DND-41 (cell line): ENCODE measurements around the gene DNAJC12.

Experiments used
- ATAC-seq: fragments of 200-7000 bp; cut with Tn5 transposase; 3 replicates; pipeline ENCODE4 v1.9.1; 2021; ENCODE audit warnings: low read depth; ENCODE audit not compliant: insufficient read depth
- DNase-seq: peaks from one replicate; pipeline ENCODE4 v3.0.0-alpha.2; 2020
- H2AFZ ChIP-seq: 2 replicates; pipeline ENCODE4 v1.6.0; 2012; ENCODE audit warnings: low read depth, low read length
- H3K27ac ChIP-seq: 2 replicates; pipeline ENCODE4 v1.5.1; 2012; ENCODE audit warnings: low read length, inconsistent platforms
- H3K27me3 ChIP-seq: fragments of 200-600 bp; sonication (generic); 2 replicates; pipeline ENCODE4 v1.6.0; 2012; ENCODE audit warnings: low read length, mild to moderate bottlenecking, inconsistent platforms; ENCODE audit not compliant: insufficient read depth, poor library complexity
- H3K36me3 ChIP-seq: 2 replicates; pipeline ENCODE4 v1.5.1; 2012; ENCODE audit warnings: low read length, inconsistent platforms; ENCODE audit not compliant: insufficient read depth
- H3K4me1 ChIP-seq: 2 replicates; pipeline ENCODE4 v1.5.1; 2012; ENCODE audit warnings: mild to moderate bottlenecking, low read length; ENCODE audit not compliant: insufficient read depth
- H3K4me2 ChIP-seq: 2 replicates; pipeline ENCODE4 v1.6.0; 2012; ENCODE audit warnings: mild to moderate bottlenecking, moderate library complexity, low read length, inconsistent platforms; ENCODE audit not compliant: insufficient read depth
- H3K4me3 ChIP-seq, 2 experiments: fragments of 200-600 bp in 1 of 2; shearing (Covaris generic) in 1 of 2; 2 replicates each; pipeline ENCODE4 v1.5.1; 2012 to 2016; ENCODE audit warnings: inconsistent platforms in 2 of 2, low read length in 2 of 2, mild to moderate bottlenecking in 2 of 2, low read depth in 1 of 2, moderate library complexity in 1 of 2
- H3K79me2 ChIP-seq: 2 replicates; pipeline ENCODE4 v1.6.0; 2012; ENCODE audit warnings: low read length, inconsistent platforms; ENCODE audit not compliant: insufficient read depth
- H3K9ac ChIP-seq: 2 replicates; pipeline ENCODE4 v1.6.0; 2012; ENCODE audit warnings: low read depth, mild to moderate bottlenecking, inconsistent platforms, low read length, moderate library complexity
- H3K9me3 ChIP-seq: 2 replicates; pipeline ENCODE4 v1.5.1; 2012; ENCODE audit warnings: low read length, moderate library complexity, mild to moderate bottlenecking, inconsistent platforms; ENCODE audit not compliant: insufficient read depth, severe bottlenecking
- H4K20me1 ChIP-seq: 2 replicates; pipeline ENCODE4 v1.6.0; 2012; ENCODE audit warnings: low read length; ENCODE audit not compliant: insufficient read depth
- CTCF ChIP-seq: IDR thresholded peaks from 2 replicates; pipeline ENCODE4 v1.5.1; 2012; ENCODE audit warnings: borderline replicate concordance, low read length, moderate library complexity, mild to moderate bottlenecking; ENCODE audit not compliant: poor library complexity, severe bottlenecking; ENCODE audit errors: extremely low read depth
- EZH2 ChIP-seq: IDR thresholded peaks from 3 replicates; pipeline ENCODE4 v1.6.1; 2012; ENCODE audit warnings: borderline replicate concordance, low read depth, mild to moderate bottlenecking, moderate library complexity, low read length, inconsistent platforms; ENCODE audit not compliant: severe bottlenecking

DNAJC12 gene

GRCh38 chr10:67861750-67862432 lies 23.9 kb upstream of the DNAJC12 start:
- H3K27ac ChIP-seq: no peak overlapping the region

GRCh38 chr10:67858971-67859370 lies 21.0 kb upstream of the DNAJC12 start:
- H3K9me3 ChIP-seq: no peaks in the 10 kb centered on the region
- no peaks in the 10 kb centered on the region for H4K20me1 ChIP-seq
- H3K4me2 ChIP-seq: no peak overlapping the region
- no peaks in the 10 kb centered on the region for H3K36me3 ChIP-seq
- no peak overlapping the region for H2AFZ ChIP-seq
- no peaks in the 10 kb centered on the region for H3K27me3 ChIP-seq
- ATAC-seq (no peak), DNase-seq (no peak)
- TF ChIP-seq EZH2: no peak
- TF ChIP-seq CTCF: no peak
- H3K4me3 ChIP-seq: no peak overlapping the region
- H3K9ac ChIP-seq: no peak overlapping the region
- H3K79me2 ChIP-seq: no peaks in the 10 kb centered on the region
- peaks cover 4% of the 10 kb centered on the region for H3K4me1 ChIP-seq
- H3K27ac ChIP-seq: no peak overlapping the region

More at GRCh38 chr10:67861750-67862432, 23.9 kb upstream of the DNAJC12 start:
- ATAC-seq (no peak), DNase-seq (no peak)
- Histone ChIP-seq H3K9ac (no peak overlapping the region), H3K4me3 (no peak overlapping the region), H3K4me1 (no peaks in the 10 kb centered on the region), H3K36me3 (no peaks in the 10 kb centered on the region), H3K27me3 (no peaks in the 10 kb centered on the region), H2AFZ (no peak overlapping the region), H3K9me3 (no peaks in the 10 kb centered on the region), H4K20me1 (no peaks in the 10 kb centered on the region), H3K4me2 (no peak overlapping the region), H3K79me2 (no peaks in the 10 kb centered on the region)
- TF ChIP-seq EZH2 (no peak), CTCF (no peak)

- Histone ChIP-seq H3K9ac (no peak overlapping the region), H4K20me1 (no peaks in the 10 kb centered on the region), H3K27me3 (no peaks in the 10 kb centered on the region), H3K4me1 (peaks cover 14% of the 10 kb centered on the region), H3K4me2 (no peak overlapping the region), H3K4me3 (no peak overlapping the region), H3K27ac (no peak overlapping the region), H3K9me3 (no peaks in the 10 kb centered on the region), H2AFZ (no peak overlapping the region), H3K36me3 (no peaks in the 10 kb centered on the region), H3K79me2 (peaks cover 7% of the 10 kb centered on the region)
- TF ChIP-seq CTCF: no peak
- no peak for TF ChIP-seq EZH2
- DNase-seq: no peak
- no peak for ATAC-seq
Observed at GRCh38 chr10:67853512-67853911, 15.5 kb upstream of the DNAJC12 start.

DNA sequence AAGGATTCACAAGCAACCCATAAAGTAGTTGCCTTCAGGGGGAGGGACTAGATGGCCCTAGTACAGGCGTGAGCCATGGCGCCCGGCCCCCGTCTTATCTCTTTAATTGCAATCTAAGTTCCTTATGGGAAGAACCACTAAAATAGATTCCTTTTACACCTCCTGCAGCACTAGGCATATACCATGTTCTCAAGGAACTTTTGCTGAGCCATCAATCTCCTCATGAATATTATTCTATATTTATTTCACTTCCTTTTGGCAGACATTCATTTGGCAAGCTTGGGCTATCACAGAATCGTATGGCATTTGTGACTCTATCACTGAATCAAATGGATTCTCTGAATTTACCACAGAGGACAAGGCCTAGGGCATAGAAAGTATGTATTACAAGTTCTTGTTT lies 14.8 kb upstream of the DNAJC12 start:
- peaks cover 7% of the 10 kb centered on the region for H3K79me2 ChIP-seq
- H3K27me3 ChIP-seq: no peaks in the 10 kb centered on the region
- H3K4me3 ChIP-seq: no peak overlapping the region
- ATAC-seq: no peak
- H3K27ac ChIP-seq: no peak overlapping the region
- no peak overlapping the region for H2AFZ ChIP-seq
- H3K4me2 ChIP-seq: no peak overlapping the region
- no peak for TF ChIP-seq EZH2
- TF ChIP-seq CTCF: no peak
- no peaks in the 10 kb centered on the region for H3K9me3 ChIP-seq
- no peak for DNase-seq
- H3K9ac ChIP-seq: no peak overlapping the region
- no peaks in the 10 kb centered on the region for H4K20me1 ChIP-seq
- H3K4me1 ChIP-seq: peaks cover 14% of the 10 kb centered on the region
- H3K36me3 ChIP-seq: no peaks in the 10 kb centered on the region
